HL-60 (cell line): ENCODE results near the gene SLC7A4.

ENCODE experiments used
- DNase-seq, 2 experiments: peaks; one replicate each; pipeline ENCODE4 v3.0.0-alpha.2; 2010 to 2020; ENCODE audit warnings: low read depth in 1 of 2, low spot score in 1 of 2
- H3K27ac ChIP-seq: fragments of 250-450 bp; sonication (Bioruptor Pico); replicated peaks from 2 replicates; pipeline ENCODE4 v1.5.1; 2020; ENCODE audit warnings: mild to moderate bottlenecking, moderate library complexity
- H3K27me3 ChIP-seq: fragments of 250-450 bp; sonication (Bioruptor Pico); 2 replicates; pipeline ENCODE4 v1.5.1; 2021; ENCODE audit warnings: mild to moderate bottlenecking, moderate library complexity; ENCODE audit not compliant: insufficient read depth, poor library complexity, severe bottlenecking
- H3K4me3 ChIP-seq: replicated peaks from 2 replicates; pipeline ENCODE4 v1.5.1; 2011; ENCODE audit warnings: mild to moderate bottlenecking, control low read depth, low read length; ENCODE audit not compliant: insufficient read depth
- CTCF ChIP-seq: IDR thresholded peaks from one replicate; pipeline ENCODE4 v1.5.1; 2011; ENCODE audit warnings: low read length, control low read depth, inconsistent platforms; ENCODE audit not compliant: insufficient read depth
- GABPA ChIP-seq: IDR thresholded peaks from 2 replicates; pipeline ENCODE4 v1.6.1; 2012; ENCODE audit warnings: low read depth
- POLR2AphosphoS5 ChIP-seq: IDR thresholded peaks from 2 replicates; pipeline ENCODE4 v1.6.1; 2012; ENCODE audit warnings: low read depth
- REST ChIP-seq: IDR thresholded peaks from 2 replicates; pipeline ENCODE4 v1.6.1; 2012; ENCODE audit warnings: low read depth; ENCODE audit not compliant: insufficient replicate concordance
- SPI1 ChIP-seq: IDR thresholded peaks from 2 replicates; pipeline ENCODE4 v1.6.1; 2012; ENCODE audit warnings: low read depth, mild to moderate bottlenecking, borderline replicate concordance

SLC7A4 gene

GRCh38 chr22:21013657-21014201 lies 18.6 kb downstream of the SLC7A4 start:
- no peak for DNase-seq
- peak overlapping the region; percentile 25 for H3K4me3 ChIP-seq
- TF ChIP-seq CTCF (no peak), GABPA (no peak), REST (peak; percentile 16)
- no peak overlapping the region for H3K27ac ChIP-seq
- peaks cover 22% of the 10 kb centered on the region for H3K27me3 ChIP-seq

GRCh38 chr22:21012446-21013407 lies 19.6 kb downstream of the SLC7A4 start:
- peaks cover 22% of the 10 kb centered on the region for H3K27me3 ChIP-seq
- TF ChIP-seq SPI1 (no peak), REST (no peak), POLR2AphosphoS5 (no peak), CTCF (no peak), GABPA (no peak)
- DNase-seq: no peak
- no peak overlapping the region for H3K27ac ChIP-seq
- no peak overlapping the region for H3K4me3 ChIP-seq

- H3K27ac ChIP-seq: no peak overlapping the region
- DNase-seq: no peak
- TF ChIP-seq REST: no peak
Measured at GRCh38 chr22:21010426-21011113, 21.8 kb downstream of the SLC7A4 start.

More at GRCh38 chr22:21010426-21011113, 21.8 kb downstream of the SLC7A4 start:
- H3K27me3 ChIP-seq: peaks cover 19% of the 10 kb centered on the region
- no peak overlapping the region for H3K4me3 ChIP-seq
